AG10803 (cell line): ENCODE measurements around the gene HECTD1.

Experiments used
- DNase-seq: peaks from one replicate; pipeline ENCODE4 v3.0.0; 2010; ENCODE audit warnings: low read depth
- H3K4me3 ChIP-seq: 2 replicates; pipeline ENCODE4 v1.5.1; 2011; ENCODE audit warnings: mild to moderate bottlenecking, low read length, control low read depth
- CTCF ChIP-seq: conservative IDR thresholded peaks from 2 replicates; pipeline ENCODE4 v1.5.1; 2011; ENCODE audit warnings: mild to moderate bottlenecking, low read length, control low read depth, inconsistent platforms

The HECTD1 gene

GRCh38 chr14:31174433-31174832 is 33.2 kb downstream of the HECTD1 start:
- no peak for DNase-seq
- no peak overlapping the region for H3K4me3 ChIP-seq
- no peak for TF ChIP-seq CTCF

GRCh38 chr14:31173120-31173837 is 34.3 kb downstream of the HECTD1 start:
- no peak for DNase-seq
- no peak overlapping the region for H3K4me3 ChIP-seq
- no peak for TF ChIP-seq CTCF

GRCh38 chr14:31172084-31172483 is 35.5 kb downstream of the HECTD1 start:
- H3K4me3 ChIP-seq, result no peak overlapping the region
- DNase-seq, result no peak
- no peak for TF ChIP-seq CTCF

- no peak for TF ChIP-seq CTCF
- DNase-seq, result no peak
- H3K4me3 ChIP-seq, result no peak overlapping the region
Measured at GRCh38 chr14:31170411-31170810, 37.2 kb downstream of the HECTD1 start.

- no peak for DNase-seq
- no peak for TF ChIP-seq CTCF
Measured at GRCh38 chr14:31169877-31170276, 37.7 kb downstream of the HECTD1 start.

GRCh38 chr14:31167032-31167431 is 40.6 kb downstream of the HECTD1 start:
- no peak overlapping the region for H3K4me3 ChIP-seq
- TF ChIP-seq CTCF, result no peak
- DNase-seq, result no peak

More at GRCh38 chr14:31169877-31170276, 37.7 kb downstream of the HECTD1 start:
- no peak overlapping the region for H3K4me3 ChIP-seq

GRCh38 chr14:31166271-31166561 is 41.4 kb downstream of the HECTD1 start:
- DNase-seq, result no peak
- no peak for TF ChIP-seq CTCF
- H3K4me3 ChIP-seq, result no peak overlapping the region
